HG03439 (cell line): ENCODE results near the gene PIGH.
"Not testable (repeated sequence)": the region's sequence is repeated elsewhere in the genome, so short reads cannot be mapped to it uniquely, and the experiment has no call there.

Experiments used
- ATAC-seq: cut with Tn5 transposase; IDR thresholded peaks from one replicate; pipeline ENCODE4 v1.9.1; 2021; ENCODE audit warnings: mild to moderate bottlenecking, moderate library complexity; ENCODE audit not compliant: unreplicated experiment

The PIGH gene

GRCh38 chr14:67553547-67553946 lies 46.5 kb downstream of the PIGH start:
- no peak for ATAC-seq

DNA sequence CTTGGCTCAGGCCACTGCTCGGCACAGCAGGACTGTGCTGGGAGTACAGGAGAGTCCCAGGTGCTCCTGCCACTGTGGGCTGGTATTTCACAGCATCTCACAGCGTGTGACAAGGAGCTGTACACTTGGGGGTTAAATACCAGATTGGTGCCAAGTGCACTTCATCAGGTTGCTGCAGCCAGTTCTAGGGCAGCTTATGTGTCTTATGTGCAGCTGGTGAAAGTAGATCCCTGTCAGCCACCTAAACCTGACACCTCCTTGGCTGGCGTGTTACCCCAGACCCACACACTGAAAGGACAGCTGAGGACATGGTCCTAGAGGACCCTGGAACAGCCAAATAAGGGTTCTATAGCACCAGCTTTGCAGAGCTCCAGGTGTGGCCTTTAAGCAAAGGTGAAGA lies 48.1 kb downstream of the PIGH start:
- no peak for ATAC-seq

DNA sequence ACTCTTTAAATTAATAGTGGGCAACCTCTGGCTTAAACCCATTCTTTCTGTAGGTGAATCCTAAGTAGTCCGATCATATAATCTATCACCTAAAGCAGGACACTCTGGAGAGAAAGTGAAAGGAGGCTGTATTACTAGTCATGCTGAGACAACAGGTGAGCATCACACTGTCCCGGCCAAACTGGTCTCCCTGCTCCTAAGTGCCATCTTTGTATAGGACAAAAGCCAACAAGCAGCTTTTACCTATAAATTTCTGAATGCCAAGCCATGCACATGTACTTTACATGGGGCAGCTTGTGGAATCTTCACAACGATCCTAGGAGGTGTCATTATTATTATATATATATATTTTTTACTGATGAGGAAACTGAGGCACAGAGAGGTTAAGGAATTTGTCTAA lies 48.9 kb downstream of the PIGH start:
- ATAC-seq, result no peak

GRCh38 chr14:67549734-67550133 lies 50.3 kb downstream of the PIGH start:
- ATAC-seq, result no peak

DNA sequence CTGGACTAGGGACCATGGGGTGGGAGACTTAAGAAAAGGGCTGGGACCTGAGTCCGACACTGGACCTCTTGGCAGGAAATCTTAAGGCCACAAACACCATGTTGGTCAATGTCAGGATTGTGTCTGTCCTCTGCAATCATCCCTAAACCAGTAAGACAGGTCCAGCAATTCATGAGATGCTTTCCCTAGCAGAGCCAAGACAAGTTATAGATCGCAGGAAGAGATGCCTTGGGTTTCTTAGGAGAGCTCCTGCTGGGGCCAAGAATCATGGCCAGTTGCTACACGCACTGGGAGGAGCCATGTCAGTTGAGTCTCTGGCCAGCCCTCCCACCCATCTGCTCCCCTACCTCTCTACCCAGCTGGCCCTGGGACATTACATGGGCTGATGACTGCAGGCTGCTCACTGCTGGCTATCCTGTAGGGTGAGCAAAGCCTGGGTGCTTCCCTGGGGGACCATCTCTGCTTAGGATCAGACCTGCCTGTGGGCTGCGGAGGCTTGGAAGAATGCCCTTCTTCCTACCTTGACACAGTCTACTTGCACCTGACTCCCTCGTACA lies 52.8 kb downstream of the PIGH start:
- no peak for ATAC-seq

DNA sequence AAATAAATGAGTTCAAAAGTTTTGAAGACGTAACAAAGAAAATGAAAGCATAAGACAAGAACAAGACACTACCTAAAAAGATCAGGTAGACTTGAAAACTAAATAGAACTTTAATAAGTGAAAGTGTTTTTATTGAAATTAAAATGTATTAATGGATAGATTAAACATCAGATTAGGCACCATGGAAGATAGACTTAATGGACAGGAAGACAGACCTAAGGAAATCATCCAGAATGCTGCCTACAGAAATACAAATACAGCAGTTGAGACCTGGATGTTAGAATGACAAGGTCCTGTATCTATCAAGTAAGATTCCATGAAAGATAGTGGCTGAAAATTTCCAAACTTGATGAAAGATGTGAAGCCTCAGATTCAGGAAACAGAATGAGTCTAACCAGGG lies 55.5 kb downstream of the PIGH start:
- no peak for ATAC-seq

- ATAC-seq, result not testable (repeated sequence)
These were observed 57.4 kb downstream of the PIGH start for GRCh38 chr14:67542620-67543019.

DNA sequence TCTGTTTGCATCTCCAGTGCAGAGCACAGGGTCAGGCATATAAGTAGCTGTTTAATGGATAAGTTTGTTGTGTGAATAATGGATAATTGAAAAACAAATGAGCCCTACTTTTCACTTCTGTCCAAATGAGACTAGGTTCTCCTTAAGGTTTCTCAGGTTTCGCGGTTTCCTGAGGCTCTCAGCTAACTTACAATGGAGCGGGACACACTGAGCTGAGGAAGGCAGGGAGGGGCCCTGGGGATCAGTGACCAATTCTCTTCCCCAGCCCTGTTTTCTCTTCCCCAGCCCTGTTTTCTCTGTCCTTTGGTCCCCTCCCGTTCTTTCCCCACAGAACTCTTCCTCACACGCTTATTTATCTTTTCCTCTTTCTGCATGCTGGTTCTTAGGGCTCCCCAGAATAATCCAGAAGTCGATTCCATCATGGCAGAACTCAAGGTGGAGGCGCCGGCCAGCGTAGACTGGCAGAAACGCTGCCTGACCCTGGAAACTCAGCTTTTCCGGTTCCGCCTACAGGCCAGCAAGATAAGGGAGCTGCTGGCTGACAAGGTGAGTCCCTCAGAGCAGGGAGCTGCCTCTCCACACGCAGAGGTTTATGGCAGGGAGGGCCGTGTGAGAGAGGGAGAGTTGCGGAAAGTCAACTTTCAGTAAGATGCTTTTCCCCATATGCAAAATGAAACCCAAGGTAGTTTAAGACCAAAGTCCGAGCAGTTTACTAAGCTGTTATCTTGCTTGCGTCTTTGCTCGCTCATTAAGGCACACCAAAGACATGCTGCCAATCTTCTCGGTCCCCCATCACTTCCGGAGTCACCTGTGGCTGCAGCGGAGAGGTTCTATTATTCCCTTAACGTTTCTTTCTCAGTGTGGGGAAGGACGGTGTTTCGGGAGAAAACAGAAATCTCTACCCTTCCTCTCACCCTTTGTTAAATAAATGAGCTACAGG lies 58.4 kb downstream of the PIGH start:
- no peak for ATAC-seq
